Measurements from ENCODE around the gene ANKH. TPM values are rescaled to one million over a fixed set of nuclear protein-coding genes. Genes with fewer than 3 reads are reported as not detected.

The ANKH gene
- total RNA-seq, 1 experiment from 2014 or later, result 65.2 TPM

DNA sequence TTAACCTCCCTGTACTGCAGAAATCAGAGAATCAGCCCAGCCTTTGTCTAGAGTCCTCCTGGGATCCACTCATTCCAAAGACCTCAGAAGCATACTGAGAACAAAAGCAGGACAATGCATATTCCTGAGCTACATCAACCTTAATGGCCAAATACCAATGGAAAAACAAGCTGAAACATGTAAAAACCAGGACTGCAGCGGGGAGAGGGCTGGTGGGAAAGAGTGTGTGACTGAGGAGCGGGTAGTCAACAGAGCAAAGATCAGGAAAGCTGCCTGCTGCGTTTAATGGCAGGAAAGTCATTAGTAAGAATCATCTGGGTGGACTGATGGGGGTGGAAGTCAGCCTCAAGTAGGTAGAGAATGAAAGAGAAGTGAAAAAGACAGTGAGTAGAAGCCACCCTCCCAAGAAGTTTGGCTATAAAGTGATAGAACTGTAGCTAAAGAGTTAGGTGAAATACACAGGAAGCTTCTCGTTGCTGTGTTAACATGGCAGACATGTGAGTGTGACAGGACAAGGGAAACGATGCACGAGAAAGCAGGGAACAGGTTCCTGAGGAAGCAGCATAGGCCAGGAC, 119.0 kb downstream of the ANKH start:
- DNase-seq (ENCODE audit: low read depth, low spot score), result no peak
- POLR2A ChIA-PET, result no interaction called here
- H3K36me3 ChIP-seq (ENCODE audit: control insufficient read depth in 1 of 2, insufficient read depth in 2 of 2, low read length in 2 of 2), result no peaks in the 10 kb centered on the region
- no peak overlapping the region for H3K9ac ChIP-seq (ENCODE audit: low read length)
- intact Hi-C loops (cut with micrococcal nuclease), result no loop called here
- no peak for TF ChIP-seq JUND (IDR thresholded peaks at IDR 0.05)
- no peak for TF ChIP-seq EZH2 (IDR thresholded peaks at IDR 0.05)
- no peak for TF ChIP-seq YY1 (IDR thresholded peaks at IDR 0.05; ENCODE audit: extremely low read depth, insufficient replicate concordance, low read depth, low read length)
- no peak for TF ChIP-seq POLR2AphosphoS5 (IDR thresholded peaks at IDR 0.05; ENCODE audit: low read depth, low read length)
- no peak for TF ChIP-seq CEBPB (IDR thresholded peaks at IDR 0.05; ENCODE audit: low read depth)
- no peak for TF ChIP-seq CTCF (IDR thresholded peaks at IDR 0.05 in 2 of 3, conservative IDR thresholded peaks at IDR 0.05 in 1 of 3; ENCODE audit: borderline replicate concordance in 1 of 3, insufficient read depth in 1 of 3, low read depth in 2 of 3, low read length in 2 of 3)
- TF ChIP-seq, protein P1, sequence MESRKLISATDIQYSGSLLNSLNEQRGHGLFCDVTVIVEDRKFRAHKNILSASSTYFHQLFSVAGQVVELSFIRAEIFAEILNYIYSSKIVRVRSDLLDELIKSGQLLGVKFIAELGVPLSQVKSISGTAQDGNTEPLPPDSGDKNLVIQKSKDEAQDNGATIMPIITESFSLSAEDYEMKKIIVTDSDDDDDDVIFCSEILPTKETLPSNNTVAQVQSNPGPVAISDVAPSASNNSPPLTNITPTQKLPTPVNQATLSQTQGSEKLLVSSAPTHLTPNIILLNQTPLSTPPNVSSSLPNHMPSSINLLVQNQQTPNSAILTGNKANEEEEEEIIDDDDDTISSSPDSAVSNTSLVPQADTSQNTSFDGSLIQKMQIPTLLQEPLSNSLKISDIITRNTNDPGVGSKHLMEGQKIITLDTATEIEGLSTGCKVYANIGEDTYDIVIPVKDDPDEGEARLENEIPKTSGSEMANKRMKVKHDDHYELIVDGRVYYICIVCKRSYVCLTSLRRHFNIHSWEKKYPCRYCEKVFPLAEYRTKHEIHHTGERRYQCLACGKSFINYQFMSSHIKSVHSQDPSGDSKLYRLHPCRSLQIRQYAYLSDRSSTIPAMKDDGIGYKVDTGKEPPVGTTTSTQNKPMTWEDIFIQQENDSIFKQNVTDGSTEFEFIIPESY (IDR thresholded peaks at IDR 0.05; ENCODE audit: extremely low read depth, insufficient replicate concordance, low read length), result no peak
- no peak for TF ChIP-seq SP1 (IDR thresholded peaks at IDR 0.05; ENCODE audit: low read depth)
- no peak for TF ChIP-seq ZFX (IDR thresholded peaks at IDR 0.05)
- TF ChIP-seq FOSL1 (IDR thresholded peaks at IDR 0.05; ENCODE audit: low read depth), result no peak
- no peak for TF ChIP-seq TCF7L2 (IDR thresholded peaks at IDR 0.05; ENCODE audit: borderline replicate concordance, extremely low read depth, insufficient read depth, insufficient read length)
- TF ChIP-seq CBX3 (IDR thresholded peaks at IDR 0.05; ENCODE audit: low read depth), result no peak
- TF ChIP-seq EZH2phosphoT487 (IDR thresholded peaks at IDR 0.05; ENCODE audit: borderline replicate concordance), result no peak
- no peak overlapping the region for H3K4me3 ChIP-seq (replicated peaks in 1 of 2; ENCODE audit: low read depth in 1 of 2, low read length in 2 of 2)
- H2AFZ ChIP-seq (ENCODE audit: low read depth, low read length, poor library complexity, severe bottlenecking), result no peak overlapping the region
- no peaks in the 10 kb centered on the region for H3K4me1 ChIP-seq (ENCODE audit: control insufficient read depth in 1 of 2, insufficient read depth in 2 of 2, low read length in 2 of 2)
- no peaks in the 10 kb centered on the region for H3K9me3 ChIP-seq (ENCODE audit: control insufficient read depth in 1 of 2, insufficient read depth in 1 of 2, low read depth in 1 of 2, low read length in 2 of 2)
- H3K27me3 ChIP-seq (ENCODE audit: insufficient read depth, low read length), result no peaks in the 10 kb centered on the region
- CTCF ChIA-PET, result no interaction called here
- BruUV-seq (replicated peaks), result no TSS peak
- RAD21 ChIA-PET (ENCODE audit: low non-redundant PET in 1 of 2, low total read pairs in 2 of 2, uncharacterized antibody in 2 of 2, unreplicated experiment in 2 of 2), result no interaction called here
- no peaks in the 10 kb centered on the region for H3K79me2 ChIP-seq (ENCODE audit: insufficient read depth, low read length)
- no peak overlapping the region for H3K27ac ChIP-seq (ENCODE audit: low read depth, low read length)
- ATAC-seq, result no peak
- H4K20me1 ChIP-seq (ENCODE audit: insufficient read depth), result no peaks in the 10 kb centered on the region
- H3K9me2 ChIP-seq (ENCODE audit: insufficient read depth), result no peaks in the 10 kb centered on the region
- H3K4me2 ChIP-seq (ENCODE audit: low read length), result no peak overlapping the region
